GM23338 (cell line): Measurements from ENCODE around the gene KAT8. TPM values are rescaled to one million over a fixed set of nuclear protein-coding genes. Genes with fewer than 3 reads are reported as not detected.

ENCODE experiments used
- ATAC-seq: fragments of 200-7000 bp; cut with Tn5 transposase; 3 replicates; pipeline ENCODE4 v1.9.1; 2020
- DNase-seq: peaks from one replicate; pipeline ENCODE4 v3.0.0-alpha.2; 2015; ENCODE audit warnings: low spot score
- H2AFZ ChIP-seq: fragments of 200-600 bp; sonication (generic); 2 replicates; pipeline ENCODE4 v1.8.0; 2016; ENCODE audit warnings: antibody characterized with exemption, mild to moderate bottlenecking, moderate library complexity
- H3F3A ChIP-seq: fragments of 200-600 bp; sonication (generic); replicated peaks from 2 replicates; pipeline ENCODE4 v1.8.0; 2017; ENCODE audit warnings: antibody characterized with exemption, mixed run types, low read depth
- H3K27ac ChIP-seq: fragments of 200-600 bp; sonication (generic); 2 replicates; pipeline ENCODE4 v1.6.1; 2016; ENCODE audit warnings: low read depth
- H3K27me3 ChIP-seq: fragments of 200-600 bp; sonication (generic); 2 replicates; pipeline ENCODE4 v1.8.0; 2016; ENCODE audit warnings: mild to moderate bottlenecking, mixed run types, moderate library complexity; ENCODE audit not compliant: insufficient read depth
- H3K36me3 ChIP-seq: fragments of 200-600 bp; sonication (generic); 2 replicates; pipeline ENCODE4 v1.8.0; 2016; ENCODE audit warnings: mild to moderate bottlenecking; ENCODE audit not compliant: insufficient read depth
- H3K4me1 ChIP-seq: fragments of 200-600 bp; sonication (generic); 2 replicates; pipeline ENCODE4 v1.8.0; 2016; ENCODE audit warnings: mild to moderate bottlenecking, moderate library complexity; ENCODE audit not compliant: insufficient read depth
- H3K4me2 ChIP-seq: fragments of 200-600 bp; sonication (generic); 2 replicates; pipeline ENCODE4 v1.7.1; 2017; ENCODE audit warnings: mixed run types
- H3K4me3 ChIP-seq: fragments of 200-600 bp; sonication (generic); 2 replicates; pipeline ENCODE4 v1.6.1; 2016; ENCODE audit warnings: mixed run types
- H3K79me2 ChIP-seq: fragments of 200-600 bp; sonication (generic); replicated peaks from 2 replicates; pipeline ENCODE4 v1.8.0; 2017; ENCODE audit warnings: mild to moderate bottlenecking; ENCODE audit not compliant: insufficient read depth
- H3K9me2 ChIP-seq: fragments of 200-600 bp; sonication (generic); 2 replicates; pipeline ENCODE4 v1.8.0; 2017; ENCODE audit not compliant: insufficient read depth
- H4K20me1 ChIP-seq: fragments of 200-600 bp; sonication (generic); replicated peaks from 2 replicates; pipeline ENCODE4 v1.8.0; 2017; ENCODE audit warnings: mild to moderate bottlenecking; ENCODE audit not compliant: insufficient read depth
- H3K27ac Mint-ChIP-seq: 2 replicates; pipeline ENCODE4 v1.8.0; 2020; ENCODE audit warnings: inconsistent platforms, mild to moderate bottlenecking, moderate library complexity, mixed read lengths
- H3K27me3 Mint-ChIP-seq: 3 replicates; pipeline ENCODE4 v1.8.0; 2022; ENCODE audit warnings: low read depth, mild to moderate bottlenecking, moderate library complexity, mixed read lengths, inconsistent platforms; ENCODE audit not compliant: insufficient read depth, poor library complexity
- H3K36me3 Mint-ChIP-seq: 3 replicates; pipeline ENCODE4 v1.8.0; 2021; ENCODE audit warnings: low read depth, mild to moderate bottlenecking, inconsistent platforms, moderate library complexity, mixed read lengths
- H3K4me1 Mint-ChIP-seq: 3 replicates; pipeline ENCODE4 v1.8.0; 2020; ENCODE audit warnings: mild to moderate bottlenecking, inconsistent platforms, mixed read lengths
- H3K4me3 Mint-ChIP-seq: 3 replicates; pipeline ENCODE4 v1.8.0; 2021; ENCODE audit warnings: moderate library complexity, mild to moderate bottlenecking, inconsistent platforms, mixed read lengths
- H3K9me3 Mint-ChIP-seq: 3 replicates; pipeline ENCODE4 v1.8.0; 2020; ENCODE audit warnings: moderate library complexity, mild to moderate bottlenecking, inconsistent platforms, mixed read lengths
- CTCF ChIP-seq, 2 experiments: fragments of 200-600 bp in 1 of 2; sonication (generic) in 1 of 2; conservative IDR thresholded peaks; 2 replicates each; pipeline versions ENCODE4 v1.5.1 to v1.6.1; 2016 to 2017; ENCODE audit warnings: antibody characterized with exemption in 2 of 2, low read depth in 2 of 2, mild to moderate bottlenecking in 2 of 2, moderate library complexity in 1 of 2
- ZNF462 ChIP-seq: fragments of 250-450 bp; sonication (Bioruptor Pico); IDR thresholded peaks from 2 replicates; pipeline ENCODE4 v1.5.0; 2020; ENCODE audit warnings: mild to moderate bottlenecking, moderate library complexity
- polyA plus RNA-seq: library from polyadenylated mRNA; unstranded; fragments of >200 nt; fragmentation: Nextera tagmentation; extraction: Ambion mirVana; gene quantifications from 2 replicates; pipeline ENCODE4 v1.2.1, GENCODE V29; 2016
- total RNA-seq: library from RNA; depleted of rRNA; stranded (reverse); fragments of >200 nt; shearing (Covaris generic); gene quantifications from 2 replicates; pipeline ENCODE4 v1.2.3, GENCODE V29; 2014

The KAT8 gene
- total and polyA plus RNA-seq, 2 experiments from 2014 or later, result 47.6 to 85.4 TPM

- Histone ChIP-seq H3K27me3 (no peaks in the 10 kb centered on the region), H3K9me2 (no peaks in the 10 kb centered on the region), H3K27ac (no peak overlapping the region), H4K20me1 (no peaks in the 10 kb centered on the region; the same call in 1 of the 2 replicates), H3K79me2 (peaks cover 20% of the 10 kb centered on the region), H3K36me3 (peaks cover 7% of the 10 kb centered on the region; the same call in 1 of the 2 replicates), H3F3A (no peaks in the 10 kb centered on the region), H3K4me1 (peaks cover 4% of the 10 kb centered on the region; the same call in 1 of the 2 replicates), H3K4me3 (no peak overlapping the region), H3K4me2 (no peak overlapping the region), H2AFZ (no peak overlapping the region)
- ATAC-seq, result peak; percentile 9; the same call in 1 of the 3 replicates
- Mint-ChIP-seq H3K4me1 (peaks cover 7% of the 10 kb centered on the region), H3K27me3 (peaks cover 11% of the 10 kb centered on the region), H3K27ac (no peak overlapping the region), H3K36me3 (peaks cover 56% of the 10 kb centered on the region), H3K4me3 (no peak overlapping the region), H3K9me3 (no peaks in the 10 kb centered on the region)
- no peak for DNase-seq
- TF ChIP-seq CTCF (conservative IDR thresholded peaks at IDR 0.05; ENCODE audit: low read depth in 2 of 2), result peak in 1 of 2 experiments; percentile 28; a peak in 1 of 4 replicates
- no peak for TF ChIP-seq ZNF462 (CRISPR knock-in tag)
Observed at GRCh38 chr16:31079342-31079944, 38.0 kb upstream of the KAT8 start.
